RWPE2 (cell line): Measurements from ENCODE around the gene SLC9A2.

ENCODE experiments used
- ATAC-seq: fragments of 200-7000 bp; cut with Tn5 transposase; 3 replicates; pipeline ENCODE4 v1.9.1; 2021; ENCODE audit warnings: low read depth
- DNase-seq: peaks from one replicate; pipeline ENCODE4 v3.0.0-alpha.2; 2020; ENCODE audit warnings: low spot score
- H3K27ac ChIP-seq: fragments of 450-650 bp; 2 replicates; pipeline ENCODE4 v1.5.1; 2017; ENCODE audit warnings: mild to moderate bottlenecking; ENCODE audit not compliant: poor library complexity, severe bottlenecking
- H3K27me3 ChIP-seq: fragments of 250-450 bp; sonication (Bioruptor Pico); 2 replicates; pipeline ENCODE4 v1.5.1; 2021; ENCODE audit warnings: mild to moderate bottlenecking, moderate library complexity; ENCODE audit not compliant: insufficient read depth, poor library complexity, severe bottlenecking
- H3K36me3 ChIP-seq: fragments of 250-450 bp; sonication (Bioruptor Pico); 2 replicates; pipeline ENCODE4 v1.5.1; 2020; ENCODE audit warnings: low read depth, mild to moderate bottlenecking, moderate library complexity
- H3K4me1 ChIP-seq: fragments of 250-450 bp; sonication (Bioruptor Pico); 2 replicates; pipeline ENCODE4 v1.5.1; 2021; ENCODE audit warnings: mild to moderate bottlenecking, moderate library complexity; ENCODE audit not compliant: insufficient read depth, poor library complexity, severe bottlenecking
- H3K4me3 ChIP-seq: fragments of 250-450 bp; sonication (Bioruptor Pico); 2 replicates; pipeline ENCODE4 v1.5.1; 2021; ENCODE audit warnings: mild to moderate bottlenecking, moderate library complexity; ENCODE audit not compliant: severe bottlenecking
- H3K9me3 ChIP-seq: fragments of 250-450 bp; sonication (Bioruptor Pico); 2 replicates; pipeline ENCODE4 v1.5.1; 2021; ENCODE audit warnings: mild to moderate bottlenecking, moderate library complexity; ENCODE audit not compliant: severe bottlenecking
- CTCF ChIP-seq: fragments of 450-650 bp; IDR thresholded peaks from one replicate; pipeline ENCODE4 v1.5.1; 2017; ENCODE audit warnings: mild to moderate bottlenecking, moderate library complexity; ENCODE audit not compliant: poor library complexity, severe bottlenecking

Gene SLC9A2

DNA sequence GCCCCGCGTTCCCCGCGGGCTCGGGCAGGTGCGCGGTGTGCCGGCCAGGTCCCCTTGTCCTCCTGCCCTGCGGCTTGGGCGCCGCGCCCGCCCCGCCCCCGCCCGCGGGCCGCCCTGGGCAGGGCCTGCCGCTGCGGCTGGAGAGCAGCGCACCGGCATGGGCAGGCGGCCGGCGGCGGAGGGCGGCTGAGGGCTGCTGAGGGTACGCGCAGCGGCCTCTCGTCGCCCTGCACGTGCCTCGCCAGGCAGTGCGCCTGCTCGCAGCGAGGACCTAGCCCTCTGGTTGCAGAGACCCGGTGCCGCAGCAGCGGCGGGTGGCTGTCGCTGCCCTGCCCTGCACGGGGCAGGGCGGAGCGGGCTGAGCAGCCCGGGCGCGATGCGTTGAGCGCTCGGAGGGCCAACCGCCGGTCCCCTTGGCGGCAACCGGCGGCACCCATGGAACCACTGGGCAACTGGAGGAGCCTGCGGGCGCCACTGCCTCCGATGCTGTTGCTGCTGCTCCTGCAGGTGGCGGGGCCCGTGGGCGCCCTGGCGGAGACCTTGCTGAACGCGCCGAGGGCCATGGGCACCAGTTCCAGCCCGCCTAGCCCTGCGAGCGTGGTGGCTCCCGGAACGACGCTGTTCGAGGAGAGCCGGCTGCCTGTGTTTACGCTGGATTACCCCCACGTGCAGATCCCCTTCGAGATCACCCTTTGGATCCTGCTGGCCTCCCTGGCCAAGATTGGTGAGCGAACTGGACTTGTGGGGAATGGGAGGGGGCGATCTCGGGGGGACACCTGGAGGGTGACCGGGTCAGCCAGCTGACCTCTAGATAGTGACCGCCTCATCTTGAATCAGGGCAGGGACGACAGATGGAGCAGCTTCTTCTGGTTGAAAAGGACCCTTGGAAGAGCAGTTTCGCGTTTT is at the start of gene SLC9A2:
TSS of gene SLC9A2 (plus strand) at position 140 of the 906 bp plus-strand sequence. CDS start at position 436, 296 bp downstream.
- no peak for DNase-seq
- Histone ChIP-seq H3K4me1 (no peaks in the 10 kb centered on the region), H3K27ac (no peak within 1 kb of the TSS), H3K36me3 (no peaks in the 10 kb centered on the region), H3K9me3 (no peaks in the 10 kb centered on the region), H3K27me3 (peaks cover 66% of the 10 kb centered on the region), H3K4me3 (peak within 1 kb of the TSS; percentile 31)
- peak; percentile 55 for ATAC-seq
- no peak for TF ChIP-seq CTCF

GRCh38 chr2:102575888-102576287 is 43.5 kb upstream of the SLC9A2 start:
- DNase-seq: no peak
- no peak for ATAC-seq
- H3K4me3 ChIP-seq: no peak overlapping the region
- H3K27me3 ChIP-seq: no peaks in the 10 kb centered on the region
- H3K9me3 ChIP-seq: peaks cover 2% of the 10 kb centered on the region
- H3K4me1 ChIP-seq: no peaks in the 10 kb centered on the region
- no peak overlapping the region for H3K27ac ChIP-seq
- TF ChIP-seq CTCF: no peak
- H3K36me3 ChIP-seq: no peaks in the 10 kb centered on the region

DNA sequence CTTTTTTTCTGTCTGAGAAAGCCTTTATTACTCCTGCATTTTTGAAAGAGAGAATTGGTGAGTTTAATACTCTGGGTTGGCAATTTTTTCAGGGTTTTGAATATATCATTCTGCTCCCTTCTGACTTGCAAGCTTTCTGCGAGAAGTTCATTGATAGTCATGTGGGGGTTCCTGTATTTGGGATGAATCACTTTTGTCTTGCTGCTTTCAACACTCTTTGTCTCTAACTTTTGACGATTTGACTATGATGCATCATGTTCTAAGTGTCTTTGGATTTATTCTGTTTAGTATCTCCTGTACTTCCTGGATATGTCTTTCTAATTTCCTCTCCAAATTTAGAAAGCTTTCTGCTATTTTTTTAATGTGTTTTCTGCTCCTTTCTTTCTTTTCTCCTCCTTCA is 41.0 kb upstream of the SLC9A2 start:
- no peak for DNase-seq
- no peak for ATAC-seq
- Histone ChIP-seq H3K4me3 (no peak overlapping the region), H3K27me3 (no peaks in the 10 kb centered on the region), H3K4me1 (no peaks in the 10 kb centered on the region), H3K9me3 (peaks cover 2% of the 10 kb centered on the region), H3K36me3 (no peaks in the 10 kb centered on the region), H3K27ac (no peak overlapping the region)
- no peak for TF ChIP-seq CTCF

GRCh38 chr2:102581911-102582310 is 37.4 kb upstream of the SLC9A2 start:
- Histone ChIP-seq H3K4me3 (no peak overlapping the region), H3K36me3 (no peaks in the 10 kb centered on the region), H3K4me1 (no peaks in the 10 kb centered on the region), H3K27me3 (no peaks in the 10 kb centered on the region), H3K27ac (no peak overlapping the region), H3K9me3 (no peaks in the 10 kb centered on the region)
- no peak for TF ChIP-seq CTCF
- ATAC-seq (no peak), DNase-seq (no peak)

DNA sequence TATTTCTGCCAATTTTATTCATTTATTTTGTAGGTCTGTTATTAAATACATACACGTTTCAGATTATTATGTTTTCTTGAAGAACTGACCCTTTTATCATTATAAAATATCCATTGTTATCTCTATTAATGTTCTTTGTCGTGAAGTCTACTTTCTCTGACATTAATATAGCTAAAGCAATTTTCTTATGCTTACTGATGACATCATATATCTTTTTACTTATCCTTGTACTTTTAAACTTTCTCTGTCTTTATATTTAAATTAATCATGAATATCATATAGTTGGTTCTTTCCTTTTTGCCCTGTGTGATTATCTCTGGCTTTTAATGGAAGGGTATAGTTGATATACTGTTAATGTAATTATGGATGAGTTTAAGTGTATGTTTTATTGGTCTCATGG is 36.5 kb upstream of the SLC9A2 start:
- no peak for TF ChIP-seq CTCF
- ATAC-seq (no peak), DNase-seq (no peak)
- Histone ChIP-seq H3K4me1 (no peaks in the 10 kb centered on the region), H3K9me3 (no peaks in the 10 kb centered on the region), H3K4me3 (no peak overlapping the region), H3K27me3 (no peaks in the 10 kb centered on the region), H3K27ac (no peak overlapping the region), H3K36me3 (no peaks in the 10 kb centered on the region)
